Measurements from ENCODE around the gene ANXA6. TPM values are rescaled to one million over a fixed set of nuclear protein-coding genes. Genes with fewer than 3 reads are reported as not detected.

ANXA6 gene
- total RNA-seq, 1 experiment from 2014 or later = 51.9 TPM

GRCh38 chr5:151130922-151131891 is 26.4 kb downstream of the ANXA6 start:
- Histone ChIP-seq H3K36me3 (ENCODE audit: control insufficient read depth, insufficient read depth, low read length) (no peaks in the 10 kb centered on the region), H3K4me1 (peaks cover 22% of the 10 kb centered on the region), H3K9me3 (no peaks in the 10 kb centered on the region), H3K27me3 (replicated peaks; ENCODE audit: control insufficient read depth, insufficient read depth, low read length) (no peaks in the 10 kb centered on the region), H3K4me3 (ENCODE audit: low read depth, low read length) (no peak overlapping the region)
- ChIA-PET POLR2A (interaction anchor here (1.0 to 2.0 kb wide), 2 partner anchors 27 to 93 kb away, joined by 3 to 15 read pairs; partner anchors contain the start of genes ANXA6 and CCDC69), CTCF (interaction anchor here (0.8 to 2.9 kb wide), 4 partner anchors 27 to 108 kb away, joined by 4 to 19 read pairs (median 6); partner anchors contain the start of gene ANXA6)
- no peaks in the 10 kb centered on the region for H3K27me3 Mint-ChIP-seq (ENCODE audit: insufficient read depth, unreplicated experiment)
- BruUV-seq (replicated peaks) = TSS peak; percentile 99
- DNase-seq = peak; percentile 78 to 85
- no peak overlapping the region for H3K4me3 Mint-ChIP-seq (ENCODE audit: unreplicated experiment)
- intact Hi-C loops (cut with micrococcal nuclease; ENCODE audit: unreplicated experiment) = loop anchor here (1.0 kb wide), 2 partner anchors 26 to 33 kb away; partner anchors contain the start of gene ANXA6
- peaks cover 7% of the 10 kb centered on the region for H3K36me3 Mint-ChIP-seq (ENCODE audit: insufficient read depth, unreplicated experiment)
- H3K4me1 Mint-ChIP-seq (ENCODE audit: low read depth, unreplicated experiment) = peaks cover 8% of the 10 kb centered on the region
- no peak for TF ChIP-seq CTCF (IDR thresholded peaks at IDR 0.05; ENCODE audit: insufficient read depth in 1 of 2, low read depth in 1 of 2, low read length in 1 of 2, severe bottlenecking in 1 of 2, unreplicated experiment in 1 of 2)
- peak overlapping the region; percentile 90 for H3K27ac Mint-ChIP-seq (ENCODE audit: unreplicated experiment)
- H3K9me3 Mint-ChIP-seq (ENCODE audit: unreplicated experiment) = no peaks in the 10 kb centered on the region

DNA sequence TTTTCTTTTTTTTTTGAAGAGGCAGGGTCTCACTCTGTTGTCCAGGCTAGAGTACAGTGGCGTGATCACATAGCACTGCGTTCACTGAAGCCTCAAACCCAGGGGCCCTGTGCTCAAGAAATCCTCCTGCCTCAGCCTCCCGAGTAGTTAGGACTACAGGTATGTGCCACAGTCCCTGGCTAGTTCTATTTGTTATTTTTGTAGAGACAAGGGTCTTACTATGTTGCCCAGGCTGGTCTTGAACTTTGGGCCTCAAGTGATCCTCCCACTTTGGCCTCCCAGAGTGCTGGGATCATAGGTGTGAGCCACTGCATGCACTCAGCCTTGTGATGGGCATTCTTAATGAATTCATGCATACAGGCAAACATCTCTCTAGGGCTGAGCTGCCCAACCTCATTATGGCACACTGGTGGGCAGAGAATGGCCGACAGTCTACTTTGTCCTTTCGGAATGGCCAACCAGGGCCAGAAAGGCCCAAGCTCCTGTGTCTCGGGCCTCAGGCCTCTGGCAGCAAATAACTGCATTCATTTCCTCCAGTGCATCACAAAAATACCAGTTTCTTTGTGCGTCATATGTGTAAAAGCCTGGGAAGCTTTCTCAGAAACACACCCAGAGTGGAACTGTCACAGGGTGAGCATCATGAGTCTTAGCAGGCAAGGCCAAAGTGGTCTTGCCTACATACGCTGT is 27.2 kb downstream of the ANXA6 start:
- intact Hi-C loops (cut with micrococcal nuclease; ENCODE audit: unreplicated experiment) = no loop called here
- Mint-ChIP-seq H3K27ac (ENCODE audit: unreplicated experiment) (peak overlapping the region; percentile 90), H3K36me3 (ENCODE audit: insufficient read depth, unreplicated experiment) (peaks cover 7% of the 10 kb centered on the region), H3K4me3 (ENCODE audit: unreplicated experiment) (no peak overlapping the region), H3K4me1 (ENCODE audit: low read depth, unreplicated experiment) (peaks cover 8% of the 10 kb centered on the region), H3K27me3 (ENCODE audit: insufficient read depth, unreplicated experiment) (no peaks in the 10 kb centered on the region), H3K9me3 (ENCODE audit: unreplicated experiment) (no peaks in the 10 kb centered on the region)
- Histone ChIP-seq H3K9me3 (no peaks in the 10 kb centered on the region), H3K4me3 (ENCODE audit: low read depth, low read length) (no peak overlapping the region), H3K27me3 (replicated peaks; ENCODE audit: control insufficient read depth, insufficient read depth, low read length) (no peaks in the 10 kb centered on the region), H3K36me3 (ENCODE audit: control insufficient read depth, insufficient read depth, low read length) (no peaks in the 10 kb centered on the region), H3K4me1 (peaks cover 22% of the 10 kb centered on the region)
- TSS peak; percentile 44 for BruUV-seq (replicated peaks)
- ChIA-PET POLR2A (interaction anchor here (2.0 kb wide), 1 partner anchor 27 kb away, joined by 15 read pairs; the partner anchor contains the start of gene ANXA6), CTCF (interaction anchor here (0.8 to 2.9 kb wide), 5 partner anchors 20 to 109 kb away, joined by 4 to 19 read pairs (median 5); partner anchors contain the start of gene ANXA6)
- DNase-seq = no peak
- no peak for TF ChIP-seq CTCF (IDR thresholded peaks at IDR 0.05; ENCODE audit: insufficient read depth in 1 of 2, low read depth in 1 of 2, low read length in 1 of 2, severe bottlenecking in 1 of 2, unreplicated experiment in 1 of 2)

GRCh38 chr5:151128817-151129216 is 28.8 kb downstream of the ANXA6 start:
- H3K27me3 ChIP-seq (replicated peaks; ENCODE audit: control insufficient read depth, insufficient read depth, low read length) = no peaks in the 10 kb centered on the region
- H3K4me3 Mint-ChIP-seq (ENCODE audit: unreplicated experiment) = no peak overlapping the region
- POLR2A ChIA-PET = interaction anchor here (0.5 to 0.6 kb wide), 2 partner anchors 95 to 112 kb away, joined by 3 read pairs; no protein-coding TSS in a partner anchor
- BruUV-seq (replicated peaks) = no TSS peak
- TF ChIP-seq CTCF (IDR thresholded peaks at IDR 0.05; ENCODE audit: insufficient read depth in 1 of 2, low read depth in 1 of 2, low read length in 1 of 2, severe bottlenecking in 1 of 2, unreplicated experiment in 1 of 2) = no peak
- no peaks in the 10 kb centered on the region for H3K36me3 ChIP-seq (ENCODE audit: control insufficient read depth, insufficient read depth, low read length)
- peaks cover 7% of the 10 kb centered on the region for H3K36me3 Mint-ChIP-seq (ENCODE audit: insufficient read depth, unreplicated experiment)
- H3K27me3 Mint-ChIP-seq (ENCODE audit: insufficient read depth, unreplicated experiment) = no peaks in the 10 kb centered on the region
- H3K4me1 Mint-ChIP-seq (ENCODE audit: low read depth, unreplicated experiment) = peaks cover 8% of the 10 kb centered on the region
- H3K4me3 ChIP-seq (ENCODE audit: low read depth, low read length) = no peak overlapping the region
- H3K9me3 Mint-ChIP-seq (ENCODE audit: unreplicated experiment) = no peaks in the 10 kb centered on the region
- H3K9me3 ChIP-seq = no peaks in the 10 kb centered on the region
- intact Hi-C loops (cut with micrococcal nuclease; ENCODE audit: unreplicated experiment) = no loop called here
- H3K27ac Mint-ChIP-seq (ENCODE audit: unreplicated experiment) = no peak overlapping the region
- CTCF ChIA-PET = interaction anchor here (1.3 kb wide), 1 partner anchor 22 kb away, joined by 4 read pairs; no protein-coding TSS in a partner anchor
- no peak for DNase-seq
- peaks cover 22% of the 10 kb centered on the region for H3K4me1 ChIP-seq
